Choroid plexus epithelial cell (primary cell): ENCODE results near the gene PSMC3.
A peak's percentile ranks its signal among the peaks of the same experiment; 100 is the strongest.

Experiments
- DNase-seq: peaks from one replicate; pipeline ENCODE4 v3.0.0-alpha.2; 2010; ENCODE audit warnings: low read depth
- H3K4me3 ChIP-seq: 2 replicates; pipeline ENCODE4 v1.5.1; 2011; ENCODE audit warnings: low read depth, mild to moderate bottlenecking, control low read depth, low read length, moderate library complexity
- TF ChIP-seq, protein P1 (sequence below): conservative IDR thresholded peaks from 2 replicates; pipeline ENCODE4 v1.5.1; 2011; ENCODE audit warnings: low read depth, mild to moderate bottlenecking, control low read depth, inconsistent platforms, low read length, moderate library complexity

PSMC3 gene

GRCh38 chr11:47394050-47394321, 32.3 kb downstream of the PSMC3 start:
- TF ChIP-seq, protein P1, sequence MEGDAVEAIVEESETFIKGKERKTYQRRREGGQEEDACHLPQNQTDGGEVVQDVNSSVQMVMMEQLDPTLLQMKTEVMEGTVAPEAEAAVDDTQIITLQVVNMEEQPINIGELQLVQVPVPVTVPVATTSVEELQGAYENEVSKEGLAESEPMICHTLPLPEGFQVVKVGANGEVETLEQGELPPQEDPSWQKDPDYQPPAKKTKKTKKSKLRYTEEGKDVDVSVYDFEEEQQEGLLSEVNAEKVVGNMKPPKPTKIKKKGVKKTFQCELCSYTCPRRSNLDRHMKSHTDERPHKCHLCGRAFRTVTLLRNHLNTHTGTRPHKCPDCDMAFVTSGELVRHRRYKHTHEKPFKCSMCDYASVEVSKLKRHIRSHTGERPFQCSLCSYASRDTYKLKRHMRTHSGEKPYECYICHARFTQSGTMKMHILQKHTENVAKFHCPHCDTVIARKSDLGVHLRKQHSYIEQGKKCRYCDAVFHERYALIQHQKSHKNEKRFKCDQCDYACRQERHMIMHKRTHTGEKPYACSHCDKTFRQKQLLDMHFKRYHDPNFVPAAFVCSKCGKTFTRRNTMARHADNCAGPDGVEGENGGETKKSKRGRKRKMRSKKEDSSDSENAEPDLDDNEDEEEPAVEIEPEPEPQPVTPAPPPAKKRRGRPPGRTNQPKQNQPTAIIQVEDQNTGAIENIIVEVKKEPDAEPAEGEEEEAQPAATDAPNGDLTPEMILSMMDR: no peak
- no peak overlapping the region for H3K4me3 ChIP-seq
- no peak for DNase-seq

DNA sequence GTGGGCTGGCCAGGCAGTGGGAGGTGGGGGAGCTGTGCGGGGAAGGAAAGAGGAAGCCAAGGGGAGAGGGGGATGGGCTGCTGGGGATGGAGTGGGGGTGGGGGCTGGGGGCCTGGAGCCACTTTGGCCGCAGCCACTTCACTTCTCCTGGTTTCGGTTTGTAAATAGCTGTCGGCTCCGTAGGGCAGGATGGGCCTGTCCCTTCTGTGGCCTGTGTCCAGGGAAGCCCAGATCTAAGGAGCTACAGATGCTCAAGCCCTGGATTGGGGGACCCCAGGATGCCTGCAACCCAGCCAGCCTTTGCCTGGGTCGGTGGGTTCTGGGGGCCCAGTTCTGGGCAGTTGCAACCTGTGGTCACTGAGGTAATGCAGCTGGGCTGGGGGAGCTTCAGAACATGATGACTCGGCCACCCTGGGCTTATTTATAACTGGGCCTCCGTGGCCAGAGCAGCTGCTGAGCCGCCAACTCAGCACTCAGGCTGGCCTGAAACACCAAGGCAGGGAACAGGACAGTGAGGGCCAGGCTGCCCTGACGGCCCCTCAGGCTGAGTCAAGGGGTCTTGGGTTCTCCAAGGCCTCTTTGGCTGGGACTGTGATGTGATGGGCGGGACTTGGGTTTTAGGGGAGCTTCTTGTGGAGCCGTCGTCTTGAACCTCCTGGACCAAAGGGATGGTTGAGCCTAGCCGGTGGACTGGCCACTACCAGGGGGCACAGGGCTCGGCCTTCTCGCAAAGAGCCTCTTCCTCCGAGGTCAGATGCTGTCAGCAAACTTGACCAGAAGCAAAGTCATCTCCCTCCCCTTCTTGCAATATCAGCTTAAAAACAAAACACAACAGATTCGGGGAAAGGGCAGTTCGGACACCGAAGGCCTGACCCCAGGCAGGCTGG, 32.8 kb downstream of the PSMC3 start:
- no peak overlapping the region for H3K4me3 ChIP-seq
- DNase-seq: peak; percentile 69
- TF ChIP-seq, protein P1: no peak

DNA sequence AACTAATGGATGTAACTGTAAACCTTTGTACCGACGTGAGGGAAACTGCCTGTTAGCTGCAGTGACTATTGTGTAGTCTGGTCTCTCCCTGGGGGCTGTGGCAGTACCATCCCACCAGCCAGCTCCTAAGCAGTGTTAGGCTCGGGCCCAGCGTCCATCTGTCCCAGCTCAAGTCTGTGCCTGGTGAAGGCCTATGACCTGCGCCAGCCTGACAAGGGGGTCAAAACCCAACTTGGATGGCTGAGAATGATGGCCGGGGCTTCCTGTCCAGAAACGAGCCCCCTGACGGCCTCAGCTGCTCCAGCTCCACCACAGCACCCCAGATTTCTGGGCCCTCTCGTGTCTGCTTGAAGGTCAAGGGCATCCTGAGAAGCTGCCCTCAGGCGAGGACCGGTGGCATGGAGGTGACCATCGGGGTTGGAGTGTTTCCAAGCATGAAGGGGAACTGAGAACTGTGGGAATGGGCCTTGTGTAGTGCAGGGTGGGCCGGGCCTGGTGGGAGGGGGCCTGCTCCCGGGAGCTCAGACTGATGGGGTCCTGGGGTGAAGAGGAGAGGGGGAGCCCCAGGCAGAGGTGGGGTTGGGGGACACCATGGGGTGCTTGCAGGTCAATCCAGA, 33.6 kb downstream of the PSMC3 start:
- TF ChIP-seq, protein P1: no peak
- no peak overlapping the region for H3K4me3 ChIP-seq
- no peak for DNase-seq

GRCh38 chr11:47391711-47392432, 34.4 kb downstream of the PSMC3 start:
- TF ChIP-seq, protein P1: no peak
- H3K4me3 ChIP-seq: no peak overlapping the region

DNA sequence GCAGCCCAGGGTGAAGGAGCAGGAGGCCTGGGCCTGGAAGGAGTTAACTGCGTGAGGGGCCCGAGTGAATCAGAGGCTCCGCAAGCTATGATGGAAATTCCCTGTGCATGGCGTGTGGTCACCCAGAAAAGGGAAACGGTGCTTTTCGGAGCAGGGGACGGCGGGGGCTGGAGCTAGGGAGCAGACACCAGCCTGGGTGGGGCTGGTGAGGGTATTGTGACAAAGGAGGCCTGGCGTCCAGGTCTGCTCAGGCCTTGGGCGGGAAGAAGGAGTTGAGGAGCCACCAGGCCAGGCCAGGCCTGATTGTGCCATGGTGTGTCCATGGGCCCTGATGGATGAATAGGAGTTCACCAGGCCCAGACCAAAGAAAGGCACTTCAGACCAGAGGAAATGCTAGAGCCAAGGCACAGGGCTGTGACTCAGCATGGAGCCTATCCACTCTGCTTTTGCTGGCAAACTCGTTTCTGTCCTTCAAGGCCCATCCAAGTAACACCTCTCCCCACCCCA, 35.1 kb downstream of the PSMC3 start:
- H3K4me3 ChIP-seq: no peak overlapping the region
- DNase-seq: no peak
- TF ChIP-seq, protein P1: no peak

More at GRCh38 chr11:47391711-47392432, 34.4 kb downstream of the PSMC3 start:
- no peak for DNase-seq

- TF ChIP-seq, protein P1: no peak
- no peak for DNase-seq
Measured at GRCh38 chr11:47390422-47390760, 35.8 kb downstream of the PSMC3 start.

More at GRCh38 chr11:47390422-47390760, 35.8 kb downstream of the PSMC3 start:
- no peak overlapping the region for H3K4me3 ChIP-seq
